ENCODE measurements around the gene CIDEC.
A peak's percentile ranks its signal among the peaks of the same experiment; 100 is the strongest.

- TF ChIP-seq CTCF (conservative IDR thresholded peaks at IDR 0.05; ENCODE audit: low read length), result peak; percentile 60
- no peak for TF ChIP-seq EZH2phosphoT487 (IDR thresholded peaks at IDR 0.05; ENCODE audit: borderline replicate concordance, low read depth, low read length)
Observed at GRCh38 chr3:9820946-9821345, 59.1 kb downstream of the CIDEC start.

Data from OCI-LY7 (cell line).